MV-4-11 (cell line): ENCODE measurements around the gene FAM9A.
A peak's percentile ranks its signal among the peaks of the same experiment; 100 is the strongest.
"Not testable (repeated sequence)": the region's sequence is repeated elsewhere in the genome, so short reads cannot be mapped to it uniquely, and the experiment has no call there.

Source experiments
- DNase-seq: peaks from one replicate; lab custom pipeline; 2025; lab: John Stamatoyannopoulos, UW

FAM9A gene

GRCh38 chrX:8803326-8803725 is 2.1 kb upstream of the FAM9A start:
- DNase-seq, result no peak

- not testable (repeated sequence) for DNase-seq
Observed at GRCh38 chrX:8800351-8800750, 832 bp downstream of the FAM9A start.

DNA sequence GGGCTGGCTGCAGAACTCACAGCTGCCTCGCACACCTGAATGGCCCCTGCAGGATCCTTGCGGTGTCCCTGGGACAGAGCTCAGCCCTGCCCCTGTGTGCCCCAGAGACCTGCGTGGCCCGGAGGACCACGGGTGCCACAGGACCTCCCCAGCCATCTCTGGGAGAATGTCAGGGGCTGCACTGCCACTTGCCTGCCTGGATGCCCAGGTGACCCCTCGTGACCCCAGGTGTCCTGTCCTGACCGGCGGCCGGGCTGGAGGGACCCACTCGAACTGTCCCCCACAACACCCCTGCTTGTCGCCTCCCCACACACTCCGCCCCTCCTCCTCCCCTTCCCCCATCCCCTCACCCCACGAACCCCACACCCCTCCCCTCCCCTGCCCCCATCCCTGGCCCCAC is 1.9 kb downstream of the FAM9A start:
- DNase-seq, result not testable (repeated sequence)

- DNase-seq, result not testable (repeated sequence)
Observed at GRCh38 chrX:8798702-8799101, 2.5 kb downstream of the FAM9A start.

GRCh38 chrX:8787119-8787518 is 14.1 kb downstream of the FAM9A start:
- DNase-seq, result not testable (repeated sequence)

GRCh38 chrX:8784162-8784561 is 17.0 kb downstream of the FAM9A start:
- no peak for DNase-seq

DNA sequence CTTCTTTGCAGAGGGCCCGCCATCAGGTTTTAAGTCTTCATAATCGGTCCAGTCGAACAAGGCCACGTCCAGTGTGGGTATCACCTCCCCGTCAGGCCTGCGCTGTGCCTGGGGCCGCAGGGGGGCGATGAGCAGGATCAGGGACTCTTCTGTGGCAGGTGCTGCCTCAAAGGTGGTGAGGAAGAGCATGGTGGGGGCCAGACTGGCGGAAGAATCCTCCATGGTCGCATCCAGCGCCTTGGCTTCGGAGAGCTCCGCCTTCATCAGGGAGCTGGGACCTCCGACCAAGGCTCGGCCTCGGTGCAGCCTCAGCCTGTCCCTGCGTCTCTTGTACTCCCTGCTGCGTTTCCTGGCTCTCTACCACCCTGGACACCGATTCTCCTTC is 17.5 kb downstream of the FAM9A start:
- DNase-seq, result no peak

DNA sequence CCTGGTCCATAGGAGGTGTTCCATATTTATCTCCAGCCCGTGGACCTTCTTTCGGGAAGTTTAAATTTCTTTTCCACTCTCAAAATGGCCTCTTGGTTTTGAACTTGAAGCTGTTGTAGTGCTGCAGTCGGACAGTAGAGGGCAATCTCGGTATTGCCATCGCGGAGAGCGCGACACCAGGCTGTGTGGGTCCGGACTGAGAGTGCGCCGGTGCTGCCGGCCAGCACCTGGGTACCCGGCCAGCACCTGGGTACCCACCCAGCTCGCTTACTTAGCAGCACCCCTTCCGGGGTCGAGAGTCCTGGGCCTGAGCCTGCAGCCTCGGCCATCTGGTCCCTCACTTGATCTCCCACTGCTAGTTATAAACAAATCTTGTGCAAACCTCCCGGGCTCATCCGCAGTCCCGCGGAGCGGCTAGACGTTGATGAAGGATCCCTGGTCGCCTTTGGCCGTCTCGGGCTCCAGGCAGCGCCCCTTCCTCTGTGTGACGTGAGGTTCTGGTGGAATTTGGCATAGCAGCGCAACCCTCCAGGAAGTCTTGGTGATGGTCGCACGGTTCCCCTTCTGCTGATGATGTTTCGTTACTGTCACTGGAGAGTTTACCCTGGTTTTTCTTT is 18.0 kb downstream of the FAM9A start:
- no peak for DNase-seq

GRCh38 chrX:8782595-8782994 is 18.6 kb downstream of the FAM9A start:
- DNase-seq, result no peak

DNA sequence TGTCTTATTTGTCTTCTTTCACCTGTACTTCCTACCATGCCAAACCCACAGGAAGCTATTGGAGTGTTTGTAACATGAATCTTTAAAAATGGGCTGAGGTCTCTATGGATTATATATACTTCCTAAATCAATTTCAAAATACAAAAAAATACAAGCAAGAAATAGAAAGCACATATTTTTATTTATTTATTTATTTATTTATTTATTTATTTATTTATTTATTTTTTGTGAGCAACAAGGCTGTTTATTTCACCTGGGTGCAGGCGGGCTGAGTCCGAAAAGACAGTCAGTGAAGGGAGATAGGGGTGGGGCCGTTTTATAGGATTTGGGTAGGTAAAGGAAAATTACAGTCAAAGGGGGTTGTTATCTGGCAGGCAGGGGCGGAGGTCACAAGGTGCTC is 19.3 kb downstream of the FAM9A start:
- not testable (repeated sequence) for DNase-seq

DNA sequence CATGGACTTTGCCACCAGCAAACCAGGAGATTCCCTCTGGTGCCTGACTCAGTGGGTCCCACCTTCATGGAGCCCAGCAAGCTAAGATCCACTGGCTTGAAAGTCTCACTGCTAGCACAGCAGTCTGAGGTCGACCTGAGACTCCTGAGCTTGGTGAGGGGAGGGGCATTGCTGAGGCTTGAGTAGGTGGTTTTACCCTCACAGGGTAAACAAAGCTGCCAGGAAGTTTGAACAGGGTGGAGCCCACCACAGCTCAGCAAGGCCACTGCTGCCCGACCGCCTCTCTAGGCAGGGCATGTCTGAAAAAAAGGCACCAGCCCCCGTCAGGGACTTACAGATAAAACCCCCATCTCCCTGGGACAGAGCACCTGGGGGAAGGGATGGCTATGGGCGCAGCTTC is 28.1 kb downstream of the FAM9A start:
- DNase-seq, result no peak

DNA sequence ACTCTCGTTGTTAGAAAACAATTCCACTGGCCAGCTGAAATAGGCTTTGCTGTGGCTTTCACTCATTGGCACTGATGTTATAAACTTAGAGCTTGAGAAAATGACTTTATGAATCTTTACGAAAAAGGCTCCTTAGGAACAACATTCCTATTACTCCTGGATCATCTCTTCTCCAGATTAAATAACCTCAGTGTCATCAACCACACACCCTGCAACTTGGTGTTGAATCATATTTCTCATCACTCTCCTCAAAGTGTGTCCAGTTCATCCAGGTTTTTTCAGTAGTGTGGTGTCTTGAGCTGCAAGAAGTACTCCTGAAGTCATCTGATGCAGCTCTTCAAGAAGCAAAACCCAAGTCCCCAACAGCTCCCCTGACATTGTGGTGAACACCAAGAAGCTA is 41.2 kb downstream of the FAM9A start:
- no peak for DNase-seq

- not testable (repeated sequence) for DNase-seq
Observed at GRCh38 chrX:8758706-8759105, 42.5 kb downstream of the FAM9A start.

DNA sequence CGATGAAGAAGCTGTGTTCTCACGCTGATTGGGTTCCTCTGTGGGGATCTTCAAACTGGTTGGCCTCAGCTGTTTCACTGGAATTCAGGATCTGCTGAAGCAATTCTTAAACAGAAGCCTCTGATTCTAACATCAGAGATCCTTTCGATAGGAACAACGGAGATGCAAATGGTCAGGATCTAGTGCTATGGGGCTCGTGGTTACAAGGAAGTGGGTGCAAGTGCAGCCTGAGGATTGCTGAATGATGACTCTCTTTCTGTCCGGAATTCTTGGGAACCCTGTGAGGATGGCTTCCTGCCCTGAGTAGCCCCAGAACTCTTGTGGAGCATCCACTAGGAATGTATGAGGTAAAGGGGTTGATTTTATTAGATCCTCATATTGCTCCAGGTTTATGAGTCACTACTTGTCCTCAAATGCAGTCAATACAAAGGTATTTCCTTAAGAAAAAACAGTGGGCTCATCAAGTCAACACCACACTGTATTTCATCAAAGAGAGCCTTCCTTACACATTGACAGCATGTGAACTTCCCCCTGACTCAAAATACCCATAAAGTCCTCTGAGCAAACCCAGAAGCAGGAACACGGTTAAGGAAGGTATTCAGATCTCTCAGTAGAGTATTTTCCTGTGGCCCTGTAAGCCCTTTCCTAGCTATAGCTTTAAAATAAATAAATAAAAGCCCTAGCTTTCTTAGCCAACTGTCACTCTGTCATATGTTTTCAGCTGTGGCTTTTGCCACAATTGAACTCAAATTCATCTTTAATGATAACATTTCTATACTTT is 43.4 kb downstream of the FAM9A start:
- DNase-seq, result not testable (repeated sequence)

DNA sequence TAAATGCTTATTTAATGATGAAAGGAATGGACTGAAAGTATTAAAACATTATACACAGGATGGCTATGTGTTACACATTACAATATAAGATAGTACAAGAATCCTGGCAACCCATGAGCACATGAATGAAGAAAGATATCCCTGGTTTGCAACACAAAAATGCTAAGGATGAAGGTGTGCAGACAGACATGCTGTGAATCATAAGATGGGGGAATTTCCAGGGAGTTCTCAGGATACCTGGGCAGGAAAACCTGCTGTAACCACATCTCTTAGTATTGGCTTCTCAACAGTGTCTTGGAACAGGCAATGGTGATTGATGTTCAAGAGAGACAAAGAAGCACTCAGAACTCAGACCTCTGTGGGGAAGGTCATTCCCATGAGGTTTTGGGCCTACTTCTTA is 45.4 kb downstream of the FAM9A start:
- no peak for DNase-seq

- peak; percentile 45 for DNase-seq
Observed at GRCh38 chrX:8755116-8755515, 46.1 kb downstream of the FAM9A start.

DNA sequence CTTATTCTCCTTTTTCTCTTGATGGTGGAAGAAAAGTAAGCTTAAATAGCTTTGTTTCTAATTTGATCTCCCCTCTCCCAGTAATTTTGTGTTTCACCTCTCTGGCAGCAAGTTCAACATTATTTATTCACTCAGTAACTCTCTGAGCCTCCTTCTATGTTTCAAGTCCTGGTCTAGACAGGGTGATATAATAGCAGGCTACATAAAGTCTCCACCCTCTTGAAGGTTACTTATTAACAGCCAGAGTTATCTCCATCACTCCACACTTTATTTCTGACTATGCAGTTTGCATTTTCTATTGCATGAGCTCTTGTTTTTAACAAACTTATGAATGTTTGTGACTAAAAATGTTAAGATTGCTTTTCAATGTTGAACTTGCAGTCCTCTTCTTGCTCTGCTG is 51.5 kb downstream of the FAM9A start:
- DNase-seq, result no peak

GRCh38 chrX:8748855-8749254 is 52.3 kb downstream of the FAM9A start:
- no peak for DNase-seq

DNA sequence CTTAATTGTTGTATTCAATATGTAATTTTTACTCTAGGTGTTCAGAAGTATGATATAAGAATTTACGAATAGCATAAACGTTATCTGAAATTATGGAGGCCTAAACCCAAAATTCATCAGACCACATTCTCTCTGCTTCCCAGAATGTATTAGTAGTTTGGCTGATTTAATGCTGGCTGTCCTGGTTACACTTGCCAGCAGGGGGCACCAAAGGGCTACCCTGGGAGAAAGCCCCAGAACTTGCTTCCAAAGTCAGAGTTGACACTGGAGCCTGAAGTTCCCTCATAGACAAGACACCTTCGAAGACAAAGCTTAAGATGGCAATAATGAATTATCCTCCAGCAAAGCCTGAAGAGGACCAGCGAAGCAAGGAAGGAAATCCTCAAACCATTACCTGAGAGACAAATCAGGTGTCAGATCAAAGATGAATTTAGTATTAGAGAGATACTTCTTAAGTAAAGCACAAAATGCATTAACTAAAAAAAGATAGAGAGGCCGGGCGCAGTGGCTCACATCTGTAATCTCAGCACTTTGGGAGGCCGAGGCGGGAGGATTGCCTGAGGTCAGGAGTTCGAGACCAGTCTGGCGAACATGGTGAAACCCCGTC is 58.0 kb downstream of the FAM9A start:
- peak; percentile 19 for DNase-seq

GRCh38 chrX:8741981-8742380 is 59.2 kb downstream of the FAM9A start:
- no peak for DNase-seq
